Type B pancreatic cell (in vitro differentiated cells): ENCODE data around the gene RASEF. TPM values are rescaled to one million over a fixed set of nuclear protein-coding genes. Genes with fewer than 3 reads are reported as not detected.

Experiments
- DNase-seq: peaks from one replicate; pipeline ENCODE4 v3.0.0; 2021; ENCODE audit warnings: mixed read lengths; ENCODE audit not compliant: unreplicated experiment; ENCODE audit errors: extremely low spot score
- H3K27ac Mint-ChIP-seq: 2 replicates; pipeline ENCODE4 v1.8.0; 2021; ENCODE audit warnings: mild to moderate bottlenecking, mixed read lengths
- H3K27me3 Mint-ChIP-seq: 2 replicates; pipeline ENCODE4 v1.8.0; 2021; ENCODE audit warnings: mixed read lengths
- H3K36me3 Mint-ChIP-seq: 2 replicates; pipeline ENCODE4 v1.8.0; 2021; ENCODE audit warnings: mixed read lengths
- H3K4me1 Mint-ChIP-seq: one replicate; pipeline ENCODE4 v1.8.0; 2021; ENCODE audit warnings: mixed read lengths; ENCODE audit not compliant: unreplicated experiment
- H3K4me3 Mint-ChIP-seq: 2 replicates; pipeline ENCODE4 v1.8.0; 2021; ENCODE audit warnings: mild to moderate bottlenecking, mixed read lengths
- H3K9me3 Mint-ChIP-seq: 2 replicates; pipeline ENCODE4 v1.8.0; 2021; ENCODE audit warnings: mixed read lengths
- CTCF ChIP-seq: fragments of 200-600 bp; sonication (generic); conservative IDR thresholded peaks from 2 replicates; pipeline ENCODE4 v1.5.0; 2021; ENCODE audit warnings: antibody characterized with exemption, mild to moderate bottlenecking
- total RNA-seq: library from RNA; stranded (reverse); gene quantifications from 2 replicates; pipeline ENCODE4 v1.2.1, GENCODE V29; 2021; ENCODE audit warnings: low replicate concordance

The RASEF gene
- total RNA-seq, 1 donor from 2014 or later = 10.0 TPM

DNA sequence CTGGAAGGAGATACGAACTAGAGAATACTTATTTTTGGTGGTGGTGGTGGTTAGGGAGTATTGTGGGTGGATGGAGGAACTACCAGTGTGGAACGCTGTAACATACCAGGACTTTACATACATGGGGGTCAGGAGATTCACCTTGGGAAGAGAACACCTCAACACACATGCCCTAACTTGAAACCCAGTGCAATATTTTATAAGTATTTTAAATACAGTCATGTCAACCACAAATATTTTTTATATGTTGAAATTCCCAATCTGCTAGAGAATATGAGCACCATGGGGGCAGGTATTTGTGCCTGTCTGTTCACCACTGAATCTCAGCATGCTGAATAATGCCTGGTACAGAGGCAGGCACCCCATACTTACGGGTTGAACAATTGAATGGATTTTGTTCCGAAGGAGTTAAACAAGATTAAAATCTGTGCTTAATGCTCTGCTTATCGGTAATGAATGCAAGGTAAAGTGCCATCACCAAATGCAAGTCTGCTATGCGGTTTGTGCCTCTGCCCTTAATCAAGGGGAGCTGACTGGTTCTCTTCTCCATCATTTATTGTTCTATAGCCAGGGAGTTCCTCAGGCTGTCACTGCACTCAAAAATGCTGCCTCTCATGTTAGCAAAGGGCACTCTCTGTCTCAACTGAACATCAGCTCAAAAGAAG is 65.3 kb downstream of the RASEF start:
- H3K4me1 Mint-ChIP-seq = no peaks in the 10 kb centered on the region
- peaks cover 10% of the 10 kb centered on the region for H3K36me3 Mint-ChIP-seq
- no peak for TF ChIP-seq CTCF
- no peak overlapping the region for H3K4me3 Mint-ChIP-seq
- no peak overlapping the region for H3K27ac Mint-ChIP-seq
- H3K27me3 Mint-ChIP-seq = no peaks in the 10 kb centered on the region
- DNase-seq = no peak
- H3K9me3 Mint-ChIP-seq = no peaks in the 10 kb centered on the region

- Mint-ChIP-seq H3K27ac (no peak overlapping the region), H3K4me3 (no peak overlapping the region), H3K4me1 (peaks cover 2% of the 10 kb centered on the region), H3K36me3 (peaks cover 10% of the 10 kb centered on the region), H3K9me3 (no peaks in the 10 kb centered on the region), H3K27me3 (no peaks in the 10 kb centered on the region)
- no peak for DNase-seq
- no peak for TF ChIP-seq CTCF
These were observed 66.0 kb downstream of the RASEF start for GRCh38 chr9:82996941-82997340.

- no peak for DNase-seq
- no peak for TF ChIP-seq CTCF
- Mint-ChIP-seq H3K4me1 (peaks cover 14% of the 10 kb centered on the region), H3K9me3 (no peaks in the 10 kb centered on the region), H3K27me3 (no peaks in the 10 kb centered on the region), H3K27ac (no peak overlapping the region), H3K36me3 (peaks cover 10% of the 10 kb centered on the region), H3K4me3 (no peak overlapping the region)
These were observed 68.9 kb downstream of the RASEF start for GRCh38 chr9:82993856-82994605.

GRCh38 chr9:82991671-82992070 is 71.3 kb downstream of the RASEF start:
- peaks cover under 1% of the 10 kb centered on the region for H3K36me3 Mint-ChIP-seq

GRCh38 chr9:82989929-82990328 is 73.0 kb downstream of the RASEF start:
- no peak for DNase-seq
- Mint-ChIP-seq H3K36me3 (peaks cover 6% of the 10 kb centered on the region), H3K27ac (no peak overlapping the region), H3K9me3 (no peaks in the 10 kb centered on the region), H3K4me3 (no peak overlapping the region), H3K4me1 (peaks cover 14% of the 10 kb centered on the region), H3K27me3 (no peaks in the 10 kb centered on the region)
- TF ChIP-seq CTCF = no peak

More at GRCh38 chr9:82991671-82992070, 71.3 kb downstream of the RASEF start:
- Mint-ChIP-seq H3K27ac (no peak overlapping the region), H3K9me3 (no peaks in the 10 kb centered on the region), H3K27me3 (no peaks in the 10 kb centered on the region), H3K4me1 (peaks cover 14% of the 10 kb centered on the region), H3K4me3 (no peak overlapping the region)
- no peak for TF ChIP-seq CTCF
- no peak for DNase-seq
